Measurements from ENCODE around the gene PTPRM.

The PTPRM gene

GRCh38 chr18:7571626-7572025, 4.5 kb downstream of the PTPRM start:
- TF ChIP-seq POLR2AphosphoS5 (IDR thresholded peaks at IDR 0.05; ENCODE audit: low read depth, low read length) (no peak), POLR2A (IDR thresholded peaks at IDR 0.05; ENCODE audit: low read depth, low read length) (no peak), TAF1 (IDR thresholded peaks at IDR 0.05; ENCODE audit: borderline replicate concordance, low read depth, low read length) (no peak)
- FAIRE-seq (no peak), DNase-seq (ENCODE audit: insufficient read length) (no peak)

DNA sequence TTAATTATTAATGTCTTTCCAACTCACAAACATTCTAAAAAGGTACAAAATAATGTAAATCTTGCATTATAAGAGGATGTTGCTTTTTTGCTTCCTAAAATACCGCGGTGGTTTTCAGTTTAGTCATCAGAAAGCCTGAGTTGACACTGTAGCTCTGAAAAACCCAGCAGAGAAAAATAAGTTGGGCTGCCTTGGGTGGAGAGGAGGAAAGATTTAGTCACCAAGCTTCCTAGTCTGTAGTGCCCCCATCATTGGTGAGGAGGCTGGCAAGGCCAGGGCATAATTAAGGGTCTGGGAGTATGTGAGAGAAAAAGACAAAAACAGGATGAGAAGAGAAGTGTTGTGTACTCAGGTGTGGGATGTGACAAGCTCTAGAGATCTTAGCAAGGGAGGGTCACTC, 5.7 kb downstream of the PTPRM start:
- TF ChIP-seq POLR2AphosphoS5 (IDR thresholded peaks at IDR 0.05; ENCODE audit: low read depth, low read length) (no peak), TAF1 (IDR thresholded peaks at IDR 0.05; ENCODE audit: borderline replicate concordance, low read depth, low read length) (no peak), POLR2A (IDR thresholded peaks at IDR 0.05; ENCODE audit: low read depth, low read length) (no peak)
- DNase-seq (ENCODE audit: insufficient read length) (no peak), FAIRE-seq (no peak)

GRCh38 chr18:7575465-7576028, 8.4 kb downstream of the PTPRM start:
- DNase-seq (ENCODE audit: insufficient read length), result no peak

DNA sequence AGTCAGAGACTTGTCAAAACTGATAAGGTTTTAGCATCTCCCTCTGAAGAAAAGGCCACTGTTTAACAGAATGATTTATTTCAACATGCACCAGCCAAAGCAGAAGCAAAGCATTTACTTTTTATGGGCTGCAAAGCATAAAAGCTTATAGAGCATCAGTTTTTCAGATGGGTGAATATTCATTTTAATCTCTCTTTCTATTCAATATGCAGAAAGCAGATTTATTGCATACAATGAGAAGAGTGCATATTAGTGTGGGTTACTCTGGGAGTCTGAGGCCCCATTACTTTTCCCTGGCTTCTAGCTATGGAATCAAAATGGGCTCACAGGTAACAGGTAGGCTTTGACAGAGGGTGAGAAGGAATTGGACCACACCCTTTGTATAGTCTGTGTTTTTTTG, 9.0 kb downstream of the PTPRM start:
- TF ChIP-seq POLR2AphosphoS5 (IDR thresholded peaks at IDR 0.05; ENCODE audit: low read depth, low read length) (no peak), TAF1 (IDR thresholded peaks at IDR 0.05; ENCODE audit: borderline replicate concordance, low read depth, low read length) (no peak), POLR2A (IDR thresholded peaks at IDR 0.05; ENCODE audit: low read depth, low read length) (no peak)
- FAIRE-seq (no peak), DNase-seq (ENCODE audit: insufficient read length) (no peak)

More at GRCh38 chr18:7575465-7576028, 8.4 kb downstream of the PTPRM start:
- TF ChIP-seq POLR2A (IDR thresholded peaks at IDR 0.05; ENCODE audit: low read depth, low read length), result no peak
- TF ChIP-seq POLR2AphosphoS5 (IDR thresholded peaks at IDR 0.05; ENCODE audit: low read depth, low read length), result no peak
- no peak for TF ChIP-seq TAF1 (IDR thresholded peaks at IDR 0.05; ENCODE audit: borderline replicate concordance, low read depth, low read length)
- no peak for FAIRE-seq

DNA sequence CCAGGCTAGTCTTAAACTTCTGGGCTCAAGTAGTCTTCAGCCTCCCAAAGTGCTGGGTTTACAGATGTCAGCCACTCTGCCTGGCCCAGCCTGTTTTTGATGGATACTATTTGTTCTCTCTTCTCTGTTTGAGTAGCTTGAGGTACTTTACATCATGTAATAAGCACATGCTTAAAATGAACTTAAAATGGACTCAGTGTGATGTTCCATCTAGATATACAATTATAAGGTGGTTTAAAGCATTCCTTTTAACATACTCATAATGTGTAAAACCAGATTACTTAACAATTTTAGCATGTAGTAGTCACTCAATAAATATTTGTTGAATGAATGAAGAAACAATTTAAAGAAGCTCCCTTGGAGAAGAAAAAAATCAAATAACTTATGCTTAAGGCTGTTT, 9.6 kb downstream of the PTPRM start:
- TF ChIP-seq POLR2AphosphoS5 (IDR thresholded peaks at IDR 0.05; ENCODE audit: low read depth, low read length) (no peak), TAF1 (IDR thresholded peaks at IDR 0.05; ENCODE audit: borderline replicate concordance, low read depth, low read length) (no peak), POLR2A (IDR thresholded peaks at IDR 0.05; ENCODE audit: low read depth, low read length) (no peak)
- FAIRE-seq (no peak), DNase-seq (ENCODE audit: insufficient read length) (no peak)

GRCh38 chr18:7577706-7578105, 10.6 kb downstream of the PTPRM start:
- DNase-seq (ENCODE audit: insufficient read length) (no peak), FAIRE-seq (no peak)
- TF ChIP-seq POLR2AphosphoS5 (IDR thresholded peaks at IDR 0.05; ENCODE audit: low read depth, low read length), result no peak
- no peak for TF ChIP-seq POLR2A (IDR thresholded peaks at IDR 0.05; ENCODE audit: low read depth, low read length)
- no peak for TF ChIP-seq TAF1 (IDR thresholded peaks at IDR 0.05; ENCODE audit: borderline replicate concordance, low read depth, low read length)

GRCh38 chr18:7579176-7579917, 12.2 kb downstream of the PTPRM start:
- DNase-seq (ENCODE audit: insufficient read length) (no peak), FAIRE-seq (no peak)
- TF ChIP-seq POLR2AphosphoS5 (IDR thresholded peaks at IDR 0.05; ENCODE audit: low read depth, low read length), result no peak
- TF ChIP-seq POLR2A (IDR thresholded peaks at IDR 0.05; ENCODE audit: low read depth, low read length), result no peak
- TF ChIP-seq TAF1 (IDR thresholded peaks at IDR 0.05; ENCODE audit: borderline replicate concordance, low read depth, low read length), result no peak

- DNase-seq (ENCODE audit: insufficient read length) (no peak), FAIRE-seq (no peak)
- TF ChIP-seq POLR2A (IDR thresholded peaks at IDR 0.05; ENCODE audit: low read depth, low read length) (no peak), TAF1 (IDR thresholded peaks at IDR 0.05; ENCODE audit: borderline replicate concordance, low read depth, low read length) (no peak), POLR2AphosphoS5 (IDR thresholded peaks at IDR 0.05; ENCODE audit: low read depth, low read length) (no peak)
These were observed 12.9 kb downstream of the PTPRM start for GRCh38 chr18:7579918-7580542.

DNA sequence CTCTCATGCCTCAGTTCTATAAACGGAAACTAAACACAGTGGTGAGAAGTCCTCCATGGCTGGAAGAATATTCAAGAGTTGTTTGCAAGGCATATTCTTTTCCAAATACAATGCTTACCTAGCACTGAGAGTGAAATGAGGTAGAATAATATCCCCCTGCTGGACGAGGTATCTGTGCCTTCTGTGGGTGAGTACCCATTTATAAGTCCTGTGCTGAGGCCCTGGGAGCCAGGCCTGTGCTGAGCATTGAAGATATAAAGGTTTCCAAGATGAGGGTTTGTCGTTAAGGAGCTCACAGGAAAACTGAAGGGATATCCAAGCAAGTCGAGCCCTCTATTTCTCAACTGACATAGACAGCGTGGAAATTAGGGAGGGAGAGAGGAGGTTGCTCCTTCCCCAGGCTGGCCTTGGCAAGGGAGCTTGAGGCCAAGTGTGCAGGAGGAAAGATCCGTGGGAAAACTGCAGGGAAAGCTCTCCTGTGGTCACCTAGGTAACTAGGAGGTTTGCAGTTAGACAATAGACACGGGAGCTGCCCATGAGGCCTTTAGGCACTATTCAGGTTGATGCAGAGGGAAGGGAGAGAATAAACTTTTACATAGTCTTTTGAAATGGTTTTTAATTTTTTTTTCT, 17.6 kb downstream of the PTPRM start:
- TF ChIP-seq TAF1 (IDR thresholded peaks at IDR 0.05; ENCODE audit: borderline replicate concordance, low read depth, low read length), result no peak
- no peak for TF ChIP-seq POLR2A (IDR thresholded peaks at IDR 0.05; ENCODE audit: low read depth, low read length)
- no peak for TF ChIP-seq POLR2AphosphoS5 (IDR thresholded peaks at IDR 0.05; ENCODE audit: low read depth, low read length)
- FAIRE-seq, result no peak

GRCh38 chr18:7585276-7585670, 18.2 kb downstream of the PTPRM start:
- no peak for DNase-seq (ENCODE audit: insufficient read length)
- TF ChIP-seq TAF1 (IDR thresholded peaks at IDR 0.05; ENCODE audit: borderline replicate concordance, low read depth, low read length), result no peak
- TF ChIP-seq POLR2A (IDR thresholded peaks at IDR 0.05; ENCODE audit: low read depth, low read length), result no peak
- FAIRE-seq, result no peak

More for the DNA sequence above, 17.6 kb downstream of the PTPRM start:
- DNase-seq (ENCODE audit: insufficient read length), result no peak

DNA sequence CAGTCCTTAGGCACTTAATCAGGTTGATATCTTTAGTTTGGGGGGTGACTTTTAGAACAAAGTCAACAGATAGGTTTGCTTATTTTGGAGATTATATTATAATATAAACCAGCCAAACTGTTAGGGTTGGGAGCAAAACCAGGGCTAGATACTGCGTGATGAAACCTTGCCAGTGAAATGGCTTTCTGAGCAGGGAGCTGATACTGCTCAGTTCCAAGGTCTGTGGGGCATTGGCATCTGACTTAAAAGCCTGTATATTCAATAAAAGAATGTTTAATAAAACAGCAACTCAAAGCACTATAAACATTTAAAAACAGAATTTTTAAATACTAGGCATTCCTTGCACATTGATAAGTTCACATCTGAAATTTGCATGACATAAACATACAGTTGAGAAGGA, 19.3 kb downstream of the PTPRM start:
- TF ChIP-seq POLR2AphosphoS5 (IDR thresholded peaks at IDR 0.05; ENCODE audit: low read depth, low read length), result no peak

More for the DNA sequence above, 19.3 kb downstream of the PTPRM start:
- DNase-seq (ENCODE audit: insufficient read length) (no peak), FAIRE-seq (no peak)

All from GM12892 (cell line).